GM23248 (cell line): ENCODE measurements around the gene LAIR2.

Experiments
- EZH2 ChIP-seq: fragments of 200-600 bp; sonication (generic); IDR thresholded peaks from 2 replicates; pipeline ENCODE4 v1.6.1; 2018; ENCODE audit warnings: antibody characterized with exemption, mild to moderate bottlenecking; ENCODE audit not compliant: insufficient read depth, poor library complexity, severe bottlenecking
- EZH2phosphoT487 ChIP-seq: fragments of 200-600 bp; sonication (generic); IDR thresholded peaks from 2 replicates; pipeline ENCODE4 v1.6.1; 2018; ENCODE audit warnings: antibody characterized with exemption, moderate library complexity, mild to moderate bottlenecking, low read depth; ENCODE audit not compliant: insufficient read depth

DNA sequence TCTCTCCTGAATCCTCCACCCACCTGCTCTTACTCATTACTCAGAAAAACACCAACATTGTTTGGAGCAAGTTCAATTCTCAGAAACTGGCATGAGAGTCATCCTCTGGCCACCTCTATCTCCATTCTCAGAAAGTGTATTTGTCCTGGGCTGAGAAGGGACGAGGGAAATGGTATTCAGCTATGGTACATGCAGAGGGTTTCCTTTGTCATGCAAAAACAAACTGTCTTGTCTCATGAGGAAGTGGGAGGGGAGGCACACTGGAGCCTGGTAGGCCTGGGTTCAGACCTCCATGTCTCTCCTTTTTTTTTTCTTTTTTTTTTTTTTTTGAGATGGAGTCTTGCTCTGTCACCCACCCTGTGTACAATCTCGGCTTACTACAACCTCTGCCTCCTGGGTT is 39.1 kb downstream of the LAIR2 start:
- no peak for TF ChIP-seq EZH2
- TF ChIP-seq EZH2phosphoT487, result no peak
